ENCODE results near the gene ATP2B1.

DNA sequence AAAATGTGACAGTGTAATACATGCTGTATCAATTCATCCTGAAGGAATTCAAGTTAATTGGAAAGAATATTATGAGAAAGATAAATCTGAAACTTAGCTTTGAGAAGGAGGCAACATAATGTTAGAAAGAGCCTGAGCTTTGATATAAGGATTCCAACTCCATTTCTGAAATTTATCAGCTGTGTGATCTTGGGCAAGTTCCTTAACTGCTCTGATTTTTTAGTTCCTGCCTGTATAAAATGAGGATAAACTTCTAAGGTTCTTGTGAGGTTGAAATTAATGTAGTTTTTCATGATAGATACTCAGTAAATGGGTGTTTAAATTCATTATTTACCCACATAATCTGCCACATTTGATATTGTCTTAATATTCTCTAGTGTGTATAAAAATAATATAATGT lies 14.6 kb upstream of the ATP2B1 start:
- TF ChIP-seq SIN3A (IDR thresholded peaks at IDR 0.05; ENCODE audit: borderline replicate concordance, insufficient read depth, low read length), result no peak
- TF ChIP-seq, protein P1, sequence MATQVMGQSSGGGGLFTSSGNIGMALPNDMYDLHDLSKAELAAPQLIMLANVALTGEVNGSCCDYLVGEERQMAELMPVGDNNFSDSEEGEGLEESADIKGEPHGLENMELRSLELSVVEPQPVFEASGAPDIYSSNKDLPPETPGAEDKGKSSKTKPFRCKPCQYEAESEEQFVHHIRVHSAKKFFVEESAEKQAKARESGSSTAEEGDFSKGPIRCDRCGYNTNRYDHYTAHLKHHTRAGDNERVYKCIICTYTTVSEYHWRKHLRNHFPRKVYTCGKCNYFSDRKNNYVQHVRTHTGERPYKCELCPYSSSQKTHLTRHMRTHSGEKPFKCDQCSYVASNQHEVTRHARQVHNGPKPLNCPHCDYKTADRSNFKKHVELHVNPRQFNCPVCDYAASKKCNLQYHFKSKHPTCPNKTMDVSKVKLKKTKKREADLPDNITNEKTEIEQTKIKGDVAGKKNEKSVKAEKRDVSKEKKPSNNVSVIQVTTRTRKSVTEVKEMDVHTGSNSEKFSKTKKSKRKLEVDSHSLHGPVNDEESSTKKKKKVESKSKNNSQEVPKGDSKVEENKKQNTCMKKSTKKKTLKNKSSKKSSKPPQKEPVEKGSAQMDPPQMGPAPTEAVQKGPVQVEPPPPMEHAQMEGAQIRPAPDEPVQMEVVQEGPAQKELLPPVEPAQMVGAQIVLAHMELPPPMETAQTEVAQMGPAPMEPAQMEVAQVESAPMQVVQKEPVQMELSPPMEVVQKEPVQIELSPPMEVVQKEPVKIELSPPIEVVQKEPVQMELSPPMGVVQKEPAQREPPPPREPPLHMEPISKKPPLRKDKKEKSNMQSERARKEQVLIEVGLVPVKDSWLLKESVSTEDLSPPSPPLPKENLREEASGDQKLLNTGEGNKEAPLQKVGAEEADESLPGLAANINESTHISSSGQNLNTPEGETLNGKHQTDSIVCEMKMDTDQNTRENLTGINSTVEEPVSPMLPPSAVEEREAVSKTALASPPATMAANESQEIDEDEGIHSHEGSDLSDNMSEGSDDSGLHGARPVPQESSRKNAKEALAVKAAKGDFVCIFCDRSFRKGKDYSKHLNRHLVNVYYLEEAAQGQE (IDR thresholded peaks at IDR 0.05; ENCODE audit: insufficient read depth in 1 of 2, low read depth in 2 of 2, low read length in 2 of 2), result no peak
- no peak for TF ChIP-seq TAF1 (IDR thresholded peaks at IDR 0.05; ENCODE audit: borderline replicate concordance, insufficient read depth, low read length)
